Measurements from ENCODE around the gene NOP53. TPM values are rescaled to one million over a fixed set of nuclear protein-coding genes. Genes with fewer than 3 reads are reported as not detected.
A peak's percentile ranks its signal among the peaks of the same experiment; 100 is the strongest.

Gene NOP53
- total and polyA plus RNA-seq, 2 of the 8 experiments (the other 6 are each of a cell fraction or from before 2014, with no cell fraction given) = 107 to 245 TPM

DNA sequence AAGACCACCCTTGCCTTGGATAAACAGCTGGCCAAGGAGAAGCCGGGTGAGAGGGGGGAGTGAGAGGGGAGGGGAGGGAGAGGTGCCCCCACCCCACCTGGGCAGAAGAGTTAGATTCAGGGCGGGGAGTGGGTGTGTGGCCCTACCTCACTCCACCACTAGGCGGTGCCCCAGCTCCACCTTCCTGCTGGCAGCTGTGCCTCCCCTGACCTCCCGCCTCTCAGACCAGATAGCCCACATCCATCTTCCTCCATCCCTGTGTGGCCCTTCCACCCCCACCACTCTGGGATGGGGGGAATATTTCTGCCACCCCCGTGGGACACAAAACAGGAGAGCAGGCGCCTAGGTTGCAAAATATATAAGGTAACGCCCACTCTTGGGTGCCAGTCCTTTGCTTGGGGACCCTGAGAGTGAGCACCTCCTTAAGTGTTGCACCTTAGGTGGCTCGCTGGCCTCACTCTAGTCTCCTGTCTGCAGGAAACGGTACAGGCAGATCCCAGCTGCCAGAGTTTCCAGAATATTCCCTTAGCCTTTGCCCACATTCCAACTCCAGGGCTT is 45.9 kb upstream of the NOP53 start (continued):
- no peak for TF ChIP-seq POLR2AphosphoS5 (IDR thresholded peaks at IDR 0.05; ENCODE audit: low read depth, low read length)
- TF ChIP-seq CBX8 (IDR thresholded peaks at IDR 0.05; ENCODE audit: borderline replicate concordance, low read depth, low read length) = no peak
- TF ChIP-seq SRF (IDR thresholded peaks at IDR 0.05; ENCODE audit: low read depth, low read length) = no peak
- TF ChIP-seq YY1 (IDR thresholded peaks at IDR 0.05; ENCODE audit: low read depth, low read length) = 0 out of 2 replicates have a peak, but pooled peaks have one; percentile 22
- TF ChIP-seq CBX5 (IDR thresholded peaks at IDR 0.05; ENCODE audit: low read depth, low read length) = no peak
- TF ChIP-seq, protein P1, sequence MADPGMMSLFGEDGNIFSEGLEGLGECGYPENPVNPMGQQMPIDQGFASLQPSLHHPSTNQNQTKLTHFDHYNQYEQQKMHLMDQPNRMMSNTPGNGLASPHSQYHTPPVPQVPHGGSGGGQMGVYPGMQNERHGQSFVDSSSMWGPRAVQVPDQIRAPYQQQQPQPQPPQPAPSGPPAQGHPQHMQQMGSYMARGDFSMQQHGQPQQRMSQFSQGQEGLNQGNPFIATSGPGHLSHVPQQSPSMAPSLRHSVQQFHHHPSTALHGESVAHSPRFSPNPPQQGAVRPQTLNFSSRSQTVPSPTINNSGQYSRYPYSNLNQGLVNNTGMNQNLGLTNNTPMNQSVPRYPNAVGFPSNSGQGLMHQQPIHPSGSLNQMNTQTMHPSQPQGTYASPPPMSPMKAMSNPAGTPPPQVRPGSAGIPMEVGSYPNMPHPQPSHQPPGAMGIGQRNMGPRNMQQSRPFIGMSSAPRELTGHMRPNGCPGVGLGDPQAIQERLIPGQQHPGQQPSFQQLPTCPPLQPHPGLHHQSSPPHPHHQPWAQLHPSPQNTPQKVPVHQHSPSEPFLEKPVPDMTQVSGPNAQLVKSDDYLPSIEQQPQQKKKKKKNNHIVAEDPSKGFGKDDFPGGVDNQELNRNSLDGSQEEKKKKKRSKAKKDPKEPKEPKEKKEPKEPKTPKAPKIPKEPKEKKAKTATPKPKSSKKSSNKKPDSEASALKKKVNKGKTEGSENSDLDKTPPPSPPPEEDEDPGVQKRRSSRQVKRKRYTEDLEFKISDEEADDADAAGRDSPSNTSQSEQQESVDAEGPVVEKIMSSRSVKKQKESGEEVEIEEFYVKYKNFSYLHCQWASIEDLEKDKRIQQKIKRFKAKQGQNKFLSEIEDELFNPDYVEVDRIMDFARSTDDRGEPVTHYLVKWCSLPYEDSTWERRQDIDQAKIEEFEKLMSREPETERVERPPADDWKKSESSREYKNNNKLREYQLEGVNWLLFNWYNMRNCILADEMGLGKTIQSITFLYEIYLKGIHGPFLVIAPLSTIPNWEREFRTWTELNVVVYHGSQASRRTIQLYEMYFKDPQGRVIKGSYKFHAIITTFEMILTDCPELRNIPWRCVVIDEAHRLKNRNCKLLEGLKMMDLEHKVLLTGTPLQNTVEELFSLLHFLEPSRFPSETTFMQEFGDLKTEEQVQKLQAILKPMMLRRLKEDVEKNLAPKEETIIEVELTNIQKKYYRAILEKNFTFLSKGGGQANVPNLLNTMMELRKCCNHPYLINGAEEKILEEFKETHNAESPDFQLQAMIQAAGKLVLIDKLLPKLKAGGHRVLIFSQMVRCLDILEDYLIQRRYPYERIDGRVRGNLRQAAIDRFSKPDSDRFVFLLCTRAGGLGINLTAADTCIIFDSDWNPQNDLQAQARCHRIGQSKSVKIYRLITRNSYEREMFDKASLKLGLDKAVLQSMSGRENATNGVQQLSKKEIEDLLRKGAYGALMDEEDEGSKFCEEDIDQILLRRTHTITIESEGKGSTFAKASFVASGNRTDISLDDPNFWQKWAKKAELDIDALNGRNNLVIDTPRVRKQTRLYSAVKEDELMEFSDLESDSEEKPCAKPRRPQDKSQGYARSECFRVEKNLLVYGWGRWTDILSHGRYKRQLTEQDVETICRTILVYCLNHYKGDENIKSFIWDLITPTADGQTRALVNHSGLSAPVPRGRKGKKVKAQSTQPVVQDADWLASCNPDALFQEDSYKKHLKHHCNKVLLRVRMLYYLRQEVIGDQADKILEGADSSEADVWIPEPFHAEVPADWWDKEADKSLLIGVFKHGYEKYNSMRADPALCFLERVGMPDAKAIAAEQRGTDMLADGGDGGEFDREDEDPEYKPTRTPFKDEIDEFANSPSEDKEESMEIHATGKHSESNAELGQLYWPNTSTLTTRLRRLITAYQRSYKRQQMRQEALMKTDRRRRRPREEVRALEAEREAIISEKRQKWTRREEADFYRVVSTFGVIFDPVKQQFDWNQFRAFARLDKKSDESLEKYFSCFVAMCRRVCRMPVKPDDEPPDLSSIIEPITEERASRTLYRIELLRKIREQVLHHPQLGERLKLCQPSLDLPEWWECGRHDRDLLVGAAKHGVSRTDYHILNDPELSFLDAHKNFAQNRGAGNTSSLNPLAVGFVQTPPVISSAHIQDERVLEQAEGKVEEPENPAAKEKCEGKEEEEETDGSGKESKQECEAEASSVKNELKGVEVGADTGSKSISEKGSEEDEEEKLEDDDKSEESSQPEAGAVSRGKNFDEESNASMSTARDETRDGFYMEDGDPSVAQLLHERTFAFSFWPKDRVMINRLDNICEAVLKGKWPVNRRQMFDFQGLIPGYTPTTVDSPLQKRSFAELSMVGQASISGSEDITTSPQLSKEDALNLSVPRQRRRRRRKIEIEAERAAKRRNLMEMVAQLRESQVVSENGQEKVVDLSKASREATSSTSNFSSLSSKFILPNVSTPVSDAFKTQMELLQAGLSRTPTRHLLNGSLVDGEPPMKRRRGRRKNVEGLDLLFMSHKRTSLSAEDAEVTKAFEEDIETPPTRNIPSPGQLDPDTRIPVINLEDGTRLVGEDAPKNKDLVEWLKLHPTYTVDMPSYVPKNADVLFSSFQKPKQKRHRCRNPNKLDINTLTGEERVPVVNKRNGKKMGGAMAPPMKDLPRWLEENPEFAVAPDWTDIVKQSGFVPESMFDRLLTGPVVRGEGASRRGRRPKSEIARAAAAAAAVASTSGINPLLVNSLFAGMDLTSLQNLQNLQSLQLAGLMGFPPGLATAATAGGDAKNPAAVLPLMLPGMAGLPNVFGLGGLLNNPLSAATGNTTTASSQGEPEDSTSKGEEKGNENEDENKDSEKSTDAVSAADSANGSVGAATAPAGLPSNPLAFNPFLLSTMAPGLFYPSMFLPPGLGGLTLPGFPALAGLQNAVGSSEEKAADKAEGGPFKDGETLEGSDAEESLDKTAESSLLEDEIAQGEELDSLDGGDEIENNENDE (IDR thresholded peaks at IDR 0.05; ENCODE audit: insufficient replicate concordance, low read length) = no peak
- no peak for TF ChIP-seq RNF2 (IDR thresholded peaks at IDR 0.05; ENCODE audit: borderline replicate concordance, low read depth, low read length, missing control alignments, poor library complexity, severe bottlenecking)
- no peak for TF ChIP-seq RXRA (IDR thresholded peaks at IDR 0.05; ENCODE audit: insufficient read depth, low read depth, low read length)
